Cardiac muscle cell (in vitro differentiated cells and primary cell): ENCODE data around the gene AQP2. TPM values are rescaled to one million over a fixed set of nuclear protein-coding genes. Genes with fewer than 3 reads are reported as not detected.
"Not testable (repeated sequence)": the region's sequence is repeated elsewhere in the genome, so short reads cannot be mapped to it uniquely, and the experiment has no call there.

Source experiments
- DNase-seq, 2 donors: peaks; one replicate each; pipeline versions ENCODE4 v3.0.0 to v3.0.0-alpha.2; 2010 to 2017; ENCODE audit warnings: low read depth in 1 of 2, low spot score in 1 of 2
- H3K27ac ChIP-seq: fragments of 200-600 bp; sonication (generic); 2 replicates; pipeline ENCODE4 v1.5.1; 2016
- H3K27me3 ChIP-seq: fragments of 200-600 bp; sonication (generic); 2 replicates; pipeline ENCODE4 v1.6.0; 2016; ENCODE audit warnings: control low read depth
- H3K36me3 ChIP-seq: fragments of 200-600 bp; sonication (generic); 2 replicates; pipeline ENCODE4 v1.5.1; 2016; ENCODE audit warnings: control low read depth
- H3K4me1 ChIP-seq: fragments of 200-600 bp; sonication (generic); 2 replicates; pipeline ENCODE4 v1.8.1; 2017; ENCODE audit warnings: low read depth, mild to moderate bottlenecking, mixed run types
- H3K4me3 ChIP-seq: fragments of 200-600 bp; sonication (generic); 2 replicates; pipeline ENCODE4 v1.5.1; 2016; ENCODE audit warnings: mild to moderate bottlenecking
- H3K9me3 ChIP-seq: fragments of 200-600 bp; sonication (generic); 2 replicates; pipeline ENCODE4 v1.5.1; 2017; ENCODE audit warnings: low read depth, mild to moderate bottlenecking, control low read depth
- CTCF ChIP-seq: IDR thresholded peaks from 2 replicates; pipeline ENCODE4 v1.5.1; 2012; ENCODE audit warnings: low read depth, mild to moderate bottlenecking, low read length
- polyA plus RNA-seq: library from polyadenylated mRNA; unstranded; fragments of >200 nt; fragmentation: Nextera tagmentation; extraction: Ambion mirVana; gene quantifications from 2 replicates; pipeline ENCODE4 v1.2.1, GENCODE V29; 2016
- total RNA-seq: library from RNA; depleted of rRNA; stranded (reverse); fragments of >200 nt; gene quantifications from 2 replicates; pipeline ENCODE4 v1.2.3, GENCODE V29; 2016

The AQP2 gene
- total and polyA plus RNA-seq, 2 experiments from 2014 or later: not detected

DNA sequence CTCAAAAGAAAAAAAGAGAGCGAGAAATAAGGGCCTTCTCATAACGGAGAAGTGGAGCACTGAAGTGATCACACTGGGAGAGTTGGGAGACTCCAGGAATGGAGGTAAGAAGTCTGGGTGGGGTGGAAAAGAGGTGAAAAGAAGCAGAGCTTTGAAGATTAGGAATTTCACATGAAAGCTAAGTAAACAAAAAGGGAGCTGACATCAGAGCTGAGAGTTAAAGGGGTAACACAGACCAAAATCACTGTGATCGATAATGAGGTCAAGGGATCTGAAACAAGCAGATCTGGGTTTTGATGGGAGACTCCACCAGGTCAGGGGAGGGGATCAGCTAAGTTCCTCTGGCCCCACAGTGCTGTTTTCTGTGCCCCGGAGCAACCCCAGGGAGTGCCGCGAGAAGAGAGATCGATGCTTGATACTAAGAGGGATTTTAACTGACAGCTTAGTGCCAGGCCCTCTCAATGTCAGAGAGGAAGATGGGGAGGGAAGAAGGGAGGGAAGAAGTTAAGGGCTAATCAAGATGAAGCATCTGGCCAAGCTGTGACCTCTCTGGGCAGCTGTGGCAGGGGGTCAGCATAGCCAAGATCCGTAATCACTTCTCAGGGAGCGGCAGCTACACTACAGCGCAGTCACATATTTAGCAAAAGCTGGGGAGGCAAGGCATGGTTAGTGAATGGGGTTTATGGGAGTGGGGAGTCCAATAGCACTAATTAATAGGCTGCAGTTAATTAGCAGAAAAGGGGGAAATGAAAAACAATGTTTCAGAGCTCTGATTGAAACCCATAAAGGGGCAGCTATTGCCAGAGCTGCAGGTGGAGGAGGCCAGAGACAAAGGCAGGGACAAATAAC lies 30.2 kb downstream of the AQP2 start:
- peaks cover 37% of the 10 kb centered on the region for H3K4me1 ChIP-seq
- H3K27ac ChIP-seq: no peak overlapping the region
- TF ChIP-seq CTCF: no peak

DNA sequence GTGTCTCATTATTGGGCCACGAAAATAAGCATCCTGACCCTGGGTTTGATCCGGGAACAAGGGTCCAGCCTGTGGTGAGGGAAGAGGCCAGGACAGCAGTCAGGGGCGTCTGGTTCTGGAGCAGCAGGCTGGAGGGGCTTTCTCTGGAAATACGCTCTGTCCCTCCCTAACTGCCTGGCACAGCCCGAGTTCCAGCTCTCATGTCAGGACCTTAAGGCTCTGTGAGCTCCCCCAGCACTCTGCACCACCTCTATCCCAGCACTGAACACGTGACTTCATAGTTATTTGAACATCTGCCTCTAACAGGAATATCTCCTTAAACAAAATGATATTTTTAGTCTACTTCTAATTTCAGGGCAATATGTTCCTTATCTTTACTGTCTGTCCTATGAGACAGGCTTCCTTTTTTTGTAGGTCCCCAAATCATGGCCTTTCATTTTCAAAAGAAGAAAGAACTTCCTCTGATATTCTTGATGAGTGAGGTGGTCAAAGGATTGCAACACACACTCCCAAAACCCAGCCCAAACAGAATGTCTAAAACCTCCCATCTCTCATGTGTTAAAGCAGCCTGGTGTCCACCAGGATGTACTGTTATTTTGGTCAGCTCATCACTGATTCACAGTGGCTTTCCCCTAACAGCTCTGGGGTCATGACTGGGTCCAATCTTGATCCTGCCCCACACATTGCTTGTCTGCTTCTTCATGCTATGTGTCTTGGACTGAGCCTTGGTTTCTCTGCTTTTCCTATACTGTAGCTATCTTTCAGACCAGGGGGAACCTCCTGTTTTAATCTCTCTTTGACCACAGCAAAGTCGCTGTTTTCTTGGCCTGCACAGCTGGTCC lies 31.9 kb downstream of the AQP2 start:
- no peak for TF ChIP-seq CTCF
- peak in 1 of 2 donors; percentile 52 for DNase-seq
- Histone ChIP-seq H3K4me3 (no peak overlapping the region), H3K9me3 (no peaks in the 10 kb centered on the region), H3K4me1 (peaks cover 36% of the 10 kb centered on the region), H3K36me3 (no peaks in the 10 kb centered on the region), H3K27me3 (no peaks in the 10 kb centered on the region), H3K27ac (no peak overlapping the region)

More for the DNA sequence above, 30.2 kb downstream of the AQP2 start:
- no peaks in the 10 kb centered on the region for H3K36me3 ChIP-seq
- no peak for DNase-seq
- H3K27me3 ChIP-seq: no peaks in the 10 kb centered on the region
- H3K4me3 ChIP-seq: no peak overlapping the region
- no peaks in the 10 kb centered on the region for H3K9me3 ChIP-seq

DNA sequence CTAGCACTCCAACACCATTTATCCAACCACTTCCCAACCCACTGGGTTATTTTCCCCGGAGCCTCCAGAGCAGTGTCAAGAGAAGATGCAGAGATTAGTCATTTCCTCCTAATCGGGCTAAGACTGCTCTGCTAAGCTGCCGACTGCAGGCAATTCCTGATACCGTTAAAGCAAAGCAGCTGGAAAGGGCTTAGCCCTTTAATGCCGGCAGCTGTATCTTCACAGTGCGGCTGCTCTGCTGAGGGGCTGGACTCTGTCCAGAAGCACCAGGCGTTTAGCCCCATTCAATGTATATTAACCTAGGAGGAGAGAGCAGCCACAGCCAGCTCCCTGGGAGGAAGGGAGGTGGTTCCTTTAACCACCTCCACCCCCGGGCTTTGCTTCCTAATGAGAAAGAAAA lies 33.4 kb downstream of the AQP2 start:
- peak; percentile 62 to 92 for DNase-seq
- peak; percentile 8 for TF ChIP-seq CTCF
- peak overlapping the region; percentile 41 for H3K27ac ChIP-seq
- H3K27me3 ChIP-seq: no peaks in the 10 kb centered on the region
- H3K4me1 ChIP-seq: peaks cover 36% of the 10 kb centered on the region
- no peaks in the 10 kb centered on the region for H3K36me3 ChIP-seq
- H3K9me3 ChIP-seq: no peaks in the 10 kb centered on the region
- no peak overlapping the region for H3K4me3 ChIP-seq

GRCh38 chr12:49984476-49985359 lies 34.2 kb downstream of the AQP2 start:
- no peak for TF ChIP-seq CTCF
- DNase-seq: no peak
- no peaks in the 10 kb centered on the region for H3K27me3 ChIP-seq
- peaks cover 34% of the 10 kb centered on the region for H3K4me1 ChIP-seq
- peak overlapping the region; percentile 41 for H3K27ac ChIP-seq
- H3K36me3 ChIP-seq: peaks cover 2% of the 10 kb centered on the region
- H3K4me3 ChIP-seq: no peak overlapping the region
- no peaks in the 10 kb centered on the region for H3K9me3 ChIP-seq

GRCh38 chr12:49985981-49986380 lies 35.4 kb downstream of the AQP2 start:
- no peaks in the 10 kb centered on the region for H3K27me3 ChIP-seq
- H3K36me3 ChIP-seq: peaks cover 14% of the 10 kb centered on the region
- H3K27ac ChIP-seq: no peak overlapping the region
- peaks cover 22% of the 10 kb centered on the region for H3K4me1 ChIP-seq
- DNase-seq: no peak
- no peaks in the 10 kb centered on the region for H3K9me3 ChIP-seq
- no peak for TF ChIP-seq CTCF
- no peak overlapping the region for H3K4me3 ChIP-seq

- DNase-seq, H3K9me3 ChIP-seq, H3K27ac ChIP-seq, H3K27me3 ChIP-seq, H3K4me3 ChIP-seq: not testable (repeated sequence)
- Histone ChIP-seq H3K4me1 (peaks cover 19% of the 10 kb centered on the region), H3K36me3 (peaks cover 15% of the 10 kb centered on the region)
Measured at GRCh38 chr12:49986476-49986875, 35.9 kb downstream of the AQP2 start.
